Endothelial cell of umbilical vein (primary cell): ENCODE data around the gene PRRX2.

Experiments
- FOS ChIP-seq: IDR thresholded peaks from 2 replicates; pipeline ENCODE4 v1.6.1; 2011; ENCODE audit warnings: mild to moderate bottlenecking, low read length, moderate library complexity, borderline replicate concordance; ENCODE audit not compliant: insufficient read depth
- GATA2 ChIP-seq: IDR thresholded peaks from 2 replicates; pipeline ENCODE4 v1.7.0; 2011; ENCODE audit warnings: low read depth, mild to moderate bottlenecking, moderate library complexity, mixed read lengths, low read length; ENCODE audit not compliant: insufficient read length, insufficient read depth
- MYC ChIP-seq: IDR thresholded peaks from one replicate; pipeline ENCODE4 v1.6.1; 2011; ENCODE audit warnings: mild to moderate bottlenecking, low read depth, low read length
- POLR2A ChIP-seq: IDR thresholded peaks from 2 replicates; pipeline ENCODE4 v1.6.1; 2012; ENCODE audit warnings: low read depth, mild to moderate bottlenecking, control low read depth, low read length
- TF ChIP-seq, protein P1 (sequence below), 2 donors: IDR thresholded peaks; 1 replicate in 1 of 2; 2 replicates in 1 of 2; pipeline ENCODE4 v1.5.1; 2011; ENCODE audit warnings: low read length in 2 of 2, mild to moderate bottlenecking in 2 of 2, moderate library complexity in 2 of 2, control low read depth in 1 of 2, inconsistent platforms in 1 of 2, low read depth in 1 of 2; ENCODE audit not compliant: insufficient read depth in 1 of 2; ENCODE audit errors: extremely low read depth in 1 of 2

DNA sequence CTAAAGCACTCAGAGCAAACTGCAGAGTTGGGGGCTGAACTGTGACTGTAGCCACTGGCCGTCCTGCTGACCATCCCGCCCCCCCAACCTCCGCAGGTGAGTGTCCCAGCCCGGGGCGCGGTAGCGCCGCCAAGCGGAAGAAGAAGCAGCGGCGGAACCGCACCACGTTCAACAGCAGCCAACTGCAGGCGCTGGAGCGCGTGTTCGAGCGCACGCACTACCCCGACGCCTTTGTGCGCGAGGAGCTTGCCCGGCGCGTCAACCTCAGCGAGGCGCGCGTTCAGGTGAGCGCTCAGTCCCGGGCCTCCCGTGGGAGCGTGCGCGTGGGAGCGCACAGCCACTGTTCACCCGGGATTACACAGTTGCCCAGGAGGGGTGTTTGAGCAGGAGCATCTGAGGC is 53.7 kb downstream of the PRRX2 start:
- TF ChIP-seq, protein P1, sequence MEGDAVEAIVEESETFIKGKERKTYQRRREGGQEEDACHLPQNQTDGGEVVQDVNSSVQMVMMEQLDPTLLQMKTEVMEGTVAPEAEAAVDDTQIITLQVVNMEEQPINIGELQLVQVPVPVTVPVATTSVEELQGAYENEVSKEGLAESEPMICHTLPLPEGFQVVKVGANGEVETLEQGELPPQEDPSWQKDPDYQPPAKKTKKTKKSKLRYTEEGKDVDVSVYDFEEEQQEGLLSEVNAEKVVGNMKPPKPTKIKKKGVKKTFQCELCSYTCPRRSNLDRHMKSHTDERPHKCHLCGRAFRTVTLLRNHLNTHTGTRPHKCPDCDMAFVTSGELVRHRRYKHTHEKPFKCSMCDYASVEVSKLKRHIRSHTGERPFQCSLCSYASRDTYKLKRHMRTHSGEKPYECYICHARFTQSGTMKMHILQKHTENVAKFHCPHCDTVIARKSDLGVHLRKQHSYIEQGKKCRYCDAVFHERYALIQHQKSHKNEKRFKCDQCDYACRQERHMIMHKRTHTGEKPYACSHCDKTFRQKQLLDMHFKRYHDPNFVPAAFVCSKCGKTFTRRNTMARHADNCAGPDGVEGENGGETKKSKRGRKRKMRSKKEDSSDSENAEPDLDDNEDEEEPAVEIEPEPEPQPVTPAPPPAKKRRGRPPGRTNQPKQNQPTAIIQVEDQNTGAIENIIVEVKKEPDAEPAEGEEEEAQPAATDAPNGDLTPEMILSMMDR (IDR thresholded peaks at IDR 0.05; ENCODE audit: extremely low read depth in 1 of 2, insufficient read depth in 1 of 2, low read depth in 1 of 2, low read length in 2 of 2) = no peak
- no peak for TF ChIP-seq FOS
- TF ChIP-seq MYC = no peak
- no peak for TF ChIP-seq POLR2A
- TF ChIP-seq GATA2 = no peak
